SU-DHL-6 (cell line): ENCODE results near the gene NRN1.

Source experiments
- CTCF ChIP-seq: fragments of 200-600 bp; sonication (generic); IDR thresholded peaks from one replicate; pipeline ENCODE4 v1.5.1; 2017; ENCODE audit warnings: antibody characterized with exemption, mild to moderate bottlenecking, low read length, moderate library complexity; ENCODE audit not compliant: insufficient read depth, poor library complexity, severe bottlenecking
- EZH2phosphoT487 ChIP-seq: fragments of 200-600 bp; sonication (generic), shearing (Covaris generic); conservative IDR thresholded peaks from 2 replicates; pipeline ENCODE4 v1.6.1; 2018; ENCODE audit warnings: mild to moderate bottlenecking, antibody characterized with exemption, low read length, moderate library complexity, mixed read lengths

GRCh38 chr6:5962794-5963193 lies 43.9 kb downstream of the NRN1 start:
- no peak for TF ChIP-seq CTCF
- TF ChIP-seq EZH2phosphoT487 = no peak
